ENCODE results near the gene CRACR2A. TPM values are rescaled to one million over a fixed set of nuclear protein-coding genes. Genes with fewer than 3 reads are reported as not detected.

Gene CRACR2A
- total and polyA plus RNA-seq, 2 of the 13 experiments (the other 11 are each of a cell fraction or from before 2014, with no cell fraction given), result 0.09 to 0.20 TPM

DNA sequence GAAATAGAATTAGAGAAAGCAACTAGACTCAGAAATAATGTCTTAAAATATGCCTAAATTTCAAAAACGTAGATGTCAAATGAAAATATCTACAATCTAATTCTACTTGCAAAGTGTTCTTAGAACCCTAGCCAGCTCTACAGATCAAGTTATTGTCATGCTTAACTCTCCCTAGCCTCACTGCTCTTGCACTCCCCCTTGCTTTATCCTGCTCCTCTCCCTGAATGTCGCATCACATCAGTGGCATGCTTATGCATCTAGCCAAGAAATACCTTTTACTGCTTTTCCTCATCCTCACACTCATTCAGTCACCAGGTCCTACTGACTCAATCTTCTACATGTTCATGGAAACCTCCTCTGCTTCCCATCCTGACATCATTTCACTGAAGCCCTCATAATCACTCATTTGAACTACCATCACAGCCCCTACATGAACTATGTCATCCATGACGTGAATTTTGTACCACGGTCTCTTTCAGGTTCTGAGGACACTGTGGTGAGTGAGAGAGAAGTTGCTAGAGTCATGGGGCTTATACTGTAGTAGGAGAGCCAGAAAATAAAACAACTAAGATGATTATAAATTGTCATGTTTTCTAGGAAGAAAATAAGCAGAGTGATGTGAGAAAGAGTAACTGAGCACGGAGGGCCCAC, 22.6 kb upstream of the CRACR2A start:
- no peaks in the 10 kb centered on the region for H3K79me2 ChIP-seq (ENCODE audit: insufficient read depth, low read length)
- no peaks in the 10 kb centered on the region; a peak in 1 of 5 replicates for H3K27me3 ChIP-seq (ENCODE audit: control insufficient read depth in 1 of 2, insufficient read depth in 2 of 2, low read length in 2 of 2)
- ChIA-PET CTCF (ENCODE audit: low intra/inter-chr PET ratio, low total read pairs) (no interaction called here), POLR2A (no interaction called here)
- no peak for FAIRE-seq
- no peak overlapping the region for H2AFZ ChIP-seq (ENCODE audit: low read length)
- no peak for TF ChIP-seq ELF1 (CRISPR knock-in tag; IDR thresholded peaks at IDR 0.05)
- peak; percentile 46 for TF ChIP-seq CREB1 (IDR thresholded peaks at IDR 0.05)
- TF ChIP-seq CREB1 (CRISPR knock-in tag; IDR thresholded peaks at IDR 0.05), result no peak
- TF ChIP-seq, protein P1, sequence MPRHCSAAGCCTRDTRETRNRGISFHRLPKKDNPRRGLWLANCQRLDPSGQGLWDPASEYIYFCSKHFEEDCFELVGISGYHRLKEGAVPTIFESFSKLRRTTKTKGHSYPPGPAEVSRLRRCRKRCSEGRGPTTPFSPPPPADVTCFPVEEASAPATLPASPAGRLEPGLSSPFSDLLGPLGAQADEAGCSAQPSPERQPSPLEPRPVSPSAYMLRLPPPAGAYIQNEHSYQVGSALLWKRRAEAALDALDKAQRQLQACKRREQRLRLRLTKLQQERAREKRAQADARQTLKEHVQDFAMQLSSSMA (CRISPR knock-in tag; IDR thresholded peaks at IDR 0.05), result no peak
- no peak for TF ChIP-seq TOE1 (CRISPR knock-in tag; IDR thresholded peaks at IDR 0.05)
- no peaks in the 10 kb centered on the region for H4K20me1 ChIP-seq (ENCODE audit: insufficient read depth, low read length)
- H3K4me1 ChIP-seq (ENCODE audit: insufficient read depth, low read length), result no peaks in the 10 kb centered on the region
- intact Hi-C loops (cut with micrococcal nuclease; ENCODE audit: unreplicated experiment) (loop anchor here (2.0 to 5.0 kb wide), 3 partner anchors 115 to 1747 kb away; no protein-coding TSS in a partner anchor), in situ Hi-C loops (cut with HindIII; ENCODE audit: extremely low pct_ligation_motif_present, low pct_unique_long_range_greater_than_20kb) (loop anchor here (5.0 to 10.0 kb wide), 2 partner anchors 118 to 481 kb away; no protein-coding TSS in a partner anchor)
- H3K9ac ChIP-seq (ENCODE audit: insufficient read depth, low read depth, low read length), result no peak overlapping the region
- H3K36me3 ChIP-seq (replicated peaks in 1 of 2; ENCODE audit: control insufficient read depth in 1 of 2, insufficient read depth in 2 of 2, low read length in 2 of 2), result no peaks in the 10 kb centered on the region
- H3K4me3 ChIP-seq (replicated peaks in 1 of 3; ENCODE audit: insufficient read depth in 1 of 3, low read depth in 2 of 3, low read length in 3 of 3), result no peak overlapping the region
- no peak overlapping the region for H3K27ac ChIP-seq (ENCODE audit: extremely low read length, insufficient read depth, low read length)
- WGBS (ENCODE audit: low lambda C conversion rate), result 13% methylated on average over 5 of the region's 5 CpGs
- H3K4me2 ChIP-seq (ENCODE audit: low read depth, low read length), result no peak overlapping the region
- ATAC-seq, result no peak
- H3K9me3 ChIP-seq (ENCODE audit: low read length), result no peaks in the 10 kb centered on the region
- no peak for DNase-seq (ENCODE audit: low spot score)
- no TSS peak for BruUV-seq (replicated peaks)

DNA sequence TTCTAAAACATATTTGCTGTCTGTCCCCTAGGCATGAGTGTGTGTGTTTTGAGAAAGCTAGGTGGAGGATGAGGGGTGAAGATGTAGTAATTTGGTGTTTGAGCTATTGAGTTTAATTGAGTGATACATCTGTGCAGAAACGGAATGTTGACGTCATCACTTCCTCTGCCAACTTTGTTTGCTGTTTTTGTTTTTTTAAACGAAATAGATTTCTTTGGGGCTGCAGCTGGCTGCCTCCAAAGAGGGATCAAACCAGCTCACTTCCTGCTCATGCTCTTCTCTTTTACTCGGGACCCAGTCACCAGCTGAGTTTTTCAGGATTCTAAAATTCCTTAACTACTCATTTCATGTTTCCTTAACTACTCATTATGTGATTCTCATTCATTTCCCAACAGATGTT, 19.5 kb upstream of the CRACR2A start:
- no peaks in the 10 kb centered on the region for H4K20me1 ChIP-seq (ENCODE audit: insufficient read depth, low read length)
- in situ Hi-C loops (cut with HindIII; ENCODE audit: extremely low pct_ligation_motif_present, low pct_unique_long_range_greater_than_20kb) (loop anchor here (10.0 kb wide), 1 partner anchor 478 kb away; no protein-coding TSS in a partner anchor), intact Hi-C loops (cut with micrococcal nuclease; ENCODE audit: unreplicated experiment) (no loop called here)
- no peak overlapping the region for H2AFZ ChIP-seq (ENCODE audit: low read length)
- no peak for DNase-seq (ENCODE audit: low spot score)
- H3K9me3 ChIP-seq (ENCODE audit: low read length), result no peaks in the 10 kb centered on the region
- ChIA-PET CTCF (ENCODE audit: low intra/inter-chr PET ratio, low total read pairs) (no interaction called here), POLR2A (no interaction called here)
- FAIRE-seq, result no peak
- H3K27ac ChIP-seq (ENCODE audit: extremely low read length, insufficient read depth, low read length), result no peak overlapping the region
- H3K4me3 ChIP-seq (replicated peaks in 1 of 3; ENCODE audit: insufficient read depth in 1 of 3, low read depth in 2 of 3, low read length in 3 of 3), result no peak overlapping the region
- no peaks in the 10 kb centered on the region for H3K4me1 ChIP-seq (ENCODE audit: insufficient read depth, low read length)
- no peaks in the 10 kb centered on the region; a peak in 1 of 5 replicates for H3K27me3 ChIP-seq (ENCODE audit: control insufficient read depth in 1 of 2, insufficient read depth in 2 of 2, low read length in 2 of 2)
- H3K9ac ChIP-seq (ENCODE audit: insufficient read depth, low read depth, low read length), result no peak overlapping the region
- H3K36me3 ChIP-seq (replicated peaks in 1 of 2; ENCODE audit: control insufficient read depth in 1 of 2, insufficient read depth in 2 of 2, low read length in 2 of 2), result no peaks in the 10 kb centered on the region
- H3K4me2 ChIP-seq (ENCODE audit: low read depth, low read length), result no peak overlapping the region
- no peak for ATAC-seq
- 47% methylated on average over 4 of the region's 4 CpGs for WGBS (ENCODE audit: low lambda C conversion rate)
- no TSS peak for BruUV-seq (replicated peaks)
- H3K79me2 ChIP-seq (ENCODE audit: insufficient read depth, low read length), result no peaks in the 10 kb centered on the region
- TF ChIP-seq NRL (CRISPR knock-in tag; IDR thresholded peaks at IDR 0.05; ENCODE audit: borderline replicate concordance), result no peak
- TF ChIP-seq, protein P2, sequence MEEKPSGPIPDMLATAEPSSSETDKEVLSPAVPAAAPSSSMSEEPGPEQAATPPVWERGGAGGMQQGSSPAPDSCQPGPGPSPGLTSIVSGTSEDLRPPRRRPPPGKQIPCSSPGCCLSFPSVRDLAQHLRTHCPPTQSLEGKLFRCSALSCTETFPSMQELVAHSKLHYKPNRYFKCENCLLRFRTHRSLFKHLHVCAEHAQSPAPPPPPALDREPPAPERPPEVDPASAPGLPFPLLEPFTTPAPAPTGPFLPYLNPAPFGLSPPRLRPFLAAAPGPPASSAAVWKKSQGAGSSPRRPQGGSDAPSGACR (CRISPR knock-in tag; IDR thresholded peaks at IDR 0.05), result no peak
- peak; percentile 65 for TF ChIP-seq ATF7 (IDR thresholded peaks at IDR 0.05)
- no peak for TF ChIP-seq ATF7 (CRISPR knock-in tag; IDR thresholded peaks at IDR 0.05)
- peak; percentile 60 for TF ChIP-seq CREB1 (IDR thresholded peaks at IDR 0.05)
- TF ChIP-seq CREB1 (CRISPR knock-in tag; IDR thresholded peaks at IDR 0.05), result no peak
- no peak for TF ChIP-seq RFX5 (IDR thresholded peaks at IDR 0.05; ENCODE audit: low read depth, low read length)
- no peak for TF ChIP-seq SAFB2 (CRISPR knock-in tag; IDR thresholded peaks at IDR 0.05; ENCODE audit: borderline replicate concordance, low read depth)
- TF ChIP-seq ZMAT3 (CRISPR knock-in tag; conservative IDR thresholded peaks at IDR 0.05), result no peak

All from HepG2 (cell line).